ENCODE measurements around the gene MAST4. TPM values are rescaled to one million over a fixed set of nuclear protein-coding genes. Genes with fewer than 3 reads are reported as not detected.
A peak's percentile ranks its signal among the peaks of the same experiment; 100 is the strongest.

The MAST4 gene
- polyA plus RNA-seq, 1 experiment, result 4.0 TPM

- H3K27me3 ChIP-seq (ENCODE audit: control insufficient read depth, insufficient read depth, low read length), result no peaks in the 10 kb centered on the region
- no peak overlapping the region for H3K4me3 ChIP-seq (ENCODE audit: low read depth, low read length)
- ChIA-PET POLR2A (no interaction called here), CTCF (interaction anchor here (0.6 to 3.6 kb wide), 24 partner anchors 8 to 1274 kb away, joined by 3 to 26 read pairs (median 4); no protein-coding TSS in a partner anchor)
- no peaks in the 10 kb centered on the region for H3K36me3 ChIP-seq (ENCODE audit: control insufficient read depth, insufficient read depth, low read length)
- TF ChIP-seq CTCF (IDR thresholded peaks at IDR 0.05; ENCODE audit: insufficient read depth, low read depth, low read length), result no peak
- no peak for DNase-seq (ENCODE audit: low read depth)
Measured at GRCh38 chr5:66987540-66987939, 391.3 kb downstream of the MAST4 start.

GRCh38 chr5:66987949-66988838, 392.0 kb downstream of the MAST4 start:
- CTCF ChIA-PET, result interaction anchor here (0.6 to 3.6 kb wide), 23 partner anchors 9 to 1273 kb away, joined by 3 to 26 read pairs (median 4); no protein-coding TSS in a partner anchor
- POLR2A ChIA-PET, result no interaction called here
- no peaks in the 10 kb centered on the region for H3K27me3 ChIP-seq (ENCODE audit: control insufficient read depth, insufficient read depth, low read length)
- DNase-seq (ENCODE audit: low read depth), result no peak
- no peaks in the 10 kb centered on the region for H3K36me3 ChIP-seq (ENCODE audit: control insufficient read depth, insufficient read depth, low read length)
- H3K4me3 ChIP-seq (ENCODE audit: low read depth, low read length), result no peak overlapping the region
- TF ChIP-seq CTCF (IDR thresholded peaks at IDR 0.05; ENCODE audit: insufficient read depth, low read depth, low read length), result peak; percentile 79

- ChIA-PET POLR2A (no interaction called here), CTCF (interaction anchor here (0.6 to 3.6 kb wide), 5 partner anchors 9 to 64 kb away, joined by 3 to 26 read pairs (median 9); no protein-coding TSS in a partner anchor)
- Histone ChIP-seq H3K36me3 (ENCODE audit: control insufficient read depth, insufficient read depth, low read length) (no peaks in the 10 kb centered on the region), H3K27me3 (ENCODE audit: control insufficient read depth, insufficient read depth, low read length) (no peaks in the 10 kb centered on the region), H3K4me3 (ENCODE audit: low read depth, low read length) (no peak overlapping the region)
- TF ChIP-seq CTCF (IDR thresholded peaks at IDR 0.05; ENCODE audit: insufficient read depth, low read depth, low read length), result no peak
- no peak for DNase-seq (ENCODE audit: low read depth)
Measured at GRCh38 chr5:66989286-66989685, 393.1 kb downstream of the MAST4 start.

GRCh38 chr5:66989781-66990180, 393.6 kb downstream of the MAST4 start:
- H3K27me3 ChIP-seq (ENCODE audit: control insufficient read depth, insufficient read depth, low read length), result no peaks in the 10 kb centered on the region
- H3K4me3 ChIP-seq (ENCODE audit: low read depth, low read length), result no peak overlapping the region
- H3K36me3 ChIP-seq (ENCODE audit: control insufficient read depth, insufficient read depth, low read length), result no peaks in the 10 kb centered on the region
- CTCF ChIA-PET, result interaction anchor here (0.6 to 3.6 kb wide), 7 partner anchors 9 to 230 kb away, joined by 3 to 26 read pairs (median 4); no protein-coding TSS in a partner anchor
- POLR2A ChIA-PET, result no interaction called here
- DNase-seq (ENCODE audit: low read depth), result no peak
- no peak for TF ChIP-seq CTCF (IDR thresholded peaks at IDR 0.05; ENCODE audit: insufficient read depth, low read depth, low read length)

GRCh38 chr5:66991746-66992145, 395.6 kb downstream of the MAST4 start:
- DNase-seq (ENCODE audit: low read depth), result no peak
- CTCF ChIA-PET, result interaction anchor here (1.3 kb wide), 1 partner anchor 137 kb away, joined by 3 read pairs; no protein-coding TSS in a partner anchor
- POLR2A ChIA-PET, result no interaction called here

More at GRCh38 chr5:66991746-66992145, 395.6 kb downstream of the MAST4 start:
- no peak for TF ChIP-seq CTCF (IDR thresholded peaks at IDR 0.05; ENCODE audit: insufficient read depth, low read depth, low read length)
- no peak overlapping the region for H3K4me3 ChIP-seq (ENCODE audit: low read depth, low read length)
- no peaks in the 10 kb centered on the region for H3K36me3 ChIP-seq (ENCODE audit: control insufficient read depth, insufficient read depth, low read length)
- no peaks in the 10 kb centered on the region for H3K27me3 ChIP-seq (ENCODE audit: control insufficient read depth, insufficient read depth, low read length)

Measured in BJ (cell line).